Prostate gland (tissue), 2 donors: ENCODE results near the gene MAP3K7.

Source experiments
- POLR2A ChIP-seq: fragments of 450-650 bp; IDR thresholded peaks from one replicate; pipeline ENCODE4 v1.6.1; 2016; ENCODE audit warnings: antibody characterized with exemption, mild to moderate bottlenecking
- POLR2AphosphoS5 ChIP-seq: sonication (generic); formaldehyde crosslinking; IDR thresholded peaks from one replicate; pipeline ENCODE4 v1.6.1; 2017; ENCODE audit warnings: antibody characterized with exemption
- TF ChIP-seq, protein P1 (sequence below), 4 experiments: fragments of 200-600 bp in 2 of 4; fragments of 450-650 bp in 2 of 4; sonication (generic) in 2 of 4; IDR thresholded peaks; 1 replicate in 3 of 4; 2 replicates in 1 of 4; pipeline ENCODE4 v1.5.1; 2016 to 2019; ENCODE audit warnings: antibody characterized with exemption in 4 of 4, mild to moderate bottlenecking in 2 of 4, moderate library complexity in 2 of 4

DNA sequence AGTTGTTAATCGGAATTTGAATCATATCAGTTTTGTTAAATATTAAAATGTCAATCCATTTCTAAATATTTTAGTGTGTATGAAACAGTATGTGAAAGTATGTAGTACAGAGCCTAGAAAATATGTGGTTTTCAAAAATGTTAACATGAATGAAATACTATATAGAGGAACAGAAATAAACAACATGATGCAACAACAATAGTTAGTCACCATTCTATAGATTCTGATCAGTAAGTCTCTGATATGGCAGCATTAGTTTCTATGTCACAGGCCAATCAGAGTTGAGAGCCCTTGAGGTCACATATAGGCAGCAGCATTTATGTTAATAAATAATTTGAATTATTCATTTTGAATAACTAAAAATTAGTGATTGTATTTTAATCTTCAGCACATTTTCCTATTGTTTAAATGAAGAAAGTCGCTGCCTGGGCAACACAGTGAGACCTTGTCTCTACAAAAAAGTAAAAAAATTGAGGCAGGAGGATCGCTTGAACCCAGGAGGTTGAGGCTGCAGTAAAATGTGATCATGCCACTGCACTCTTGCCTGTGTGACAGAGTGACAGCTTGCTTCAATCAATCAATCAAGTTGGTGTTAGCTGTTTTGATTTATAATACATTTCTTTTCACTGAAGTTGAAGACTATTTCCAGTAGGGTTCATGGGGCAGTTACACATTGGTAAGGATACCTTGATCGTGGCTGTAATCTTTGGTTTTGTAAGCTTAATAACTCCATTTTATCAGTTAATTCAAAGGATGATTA is 11.5 kb upstream of the MAP3K7 start:
- TF ChIP-seq POLR2A: no peak
- TF ChIP-seq, protein P1, sequence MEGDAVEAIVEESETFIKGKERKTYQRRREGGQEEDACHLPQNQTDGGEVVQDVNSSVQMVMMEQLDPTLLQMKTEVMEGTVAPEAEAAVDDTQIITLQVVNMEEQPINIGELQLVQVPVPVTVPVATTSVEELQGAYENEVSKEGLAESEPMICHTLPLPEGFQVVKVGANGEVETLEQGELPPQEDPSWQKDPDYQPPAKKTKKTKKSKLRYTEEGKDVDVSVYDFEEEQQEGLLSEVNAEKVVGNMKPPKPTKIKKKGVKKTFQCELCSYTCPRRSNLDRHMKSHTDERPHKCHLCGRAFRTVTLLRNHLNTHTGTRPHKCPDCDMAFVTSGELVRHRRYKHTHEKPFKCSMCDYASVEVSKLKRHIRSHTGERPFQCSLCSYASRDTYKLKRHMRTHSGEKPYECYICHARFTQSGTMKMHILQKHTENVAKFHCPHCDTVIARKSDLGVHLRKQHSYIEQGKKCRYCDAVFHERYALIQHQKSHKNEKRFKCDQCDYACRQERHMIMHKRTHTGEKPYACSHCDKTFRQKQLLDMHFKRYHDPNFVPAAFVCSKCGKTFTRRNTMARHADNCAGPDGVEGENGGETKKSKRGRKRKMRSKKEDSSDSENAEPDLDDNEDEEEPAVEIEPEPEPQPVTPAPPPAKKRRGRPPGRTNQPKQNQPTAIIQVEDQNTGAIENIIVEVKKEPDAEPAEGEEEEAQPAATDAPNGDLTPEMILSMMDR (IDR thresholded peaks at IDR 0.05): no peak
- no peak for TF ChIP-seq POLR2AphosphoS5
